T47D (cell line): ENCODE measurements around the gene SBF2.

ENCODE experiments used
- DNase-seq, 2 experiments: peaks; one replicate each; pipeline versions ENCODE4 v3.0.0 to v3.0.0-alpha.2; 2011 to 2012; ENCODE audit warnings: low read depth in 1 of 2, low spot score in 1 of 2
- JUND ChIP-seq: IDR thresholded peaks from 2 replicates; pipeline ENCODE4 v1.6.1; 2012; ENCODE audit warnings: low read depth
- in situ Hi-C: cut with HindIII; loops from 2 replicates; pipeline ENCODE4 v1.10.0; 2016; ENCODE audit warnings: low sequenced_read_pairs, low pct_unique_long_range_greater_than_20kb

SBF2 gene

GRCh38 chr11:9738707-9739106 is 555.3 kb downstream of the SBF2 start:
- no peak for TF ChIP-seq JUND
- in situ Hi-C loops = loop anchor here (25.0 kb wide), 1 partner anchor 151 kb away; no protein-coding TSS in a partner anchor
- no peak for DNase-seq

GRCh38 chr11:9738116-9738515 is 555.9 kb downstream of the SBF2 start:
- DNase-seq = peak in 1 of 2 experiments; percentile 68
- in situ Hi-C loops = loop anchor here (25.0 kb wide), 1 partner anchor 151 kb away; no protein-coding TSS in a partner anchor
- no peak for TF ChIP-seq JUND

- in situ Hi-C loops = loop anchor here (25.0 kb wide), 1 partner anchor 149 kb away; no protein-coding TSS in a partner anchor
- TF ChIP-seq JUND = no peak
- DNase-seq = no peak
Observed at GRCh38 chr11:9736365-9736764, 557.7 kb downstream of the SBF2 start.

DNA sequence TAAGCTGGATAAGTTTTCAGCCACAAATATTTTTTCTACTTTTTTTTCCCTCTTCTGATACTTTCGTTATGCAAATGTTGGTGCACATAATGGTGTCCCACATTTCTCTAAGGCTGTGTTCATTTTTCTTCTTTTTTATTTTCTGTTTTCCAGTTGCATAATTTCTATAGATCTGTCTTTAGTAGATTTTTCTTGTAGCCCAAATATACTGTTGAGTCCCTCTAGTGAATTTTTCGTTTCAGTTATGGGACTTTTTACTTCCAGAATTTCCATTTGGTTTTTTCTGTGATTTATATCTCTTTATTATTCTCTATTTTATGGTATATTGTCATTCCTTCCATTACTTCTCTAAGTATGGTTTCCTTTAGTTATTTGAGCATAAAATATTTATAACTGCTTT is 558.1 kb downstream of the SBF2 start:
- no peak for TF ChIP-seq JUND
- DNase-seq = no peak
- in situ Hi-C loops = loop anchor here (25.0 kb wide), 1 partner anchor 149 kb away; no protein-coding TSS in a partner anchor

GRCh38 chr11:9735236-9735635 is 558.8 kb downstream of the SBF2 start:
- in situ Hi-C loops = loop anchor here (25.0 kb wide), 1 partner anchor 148 kb away; no protein-coding TSS in a partner anchor
- no peak for TF ChIP-seq JUND

DNA sequence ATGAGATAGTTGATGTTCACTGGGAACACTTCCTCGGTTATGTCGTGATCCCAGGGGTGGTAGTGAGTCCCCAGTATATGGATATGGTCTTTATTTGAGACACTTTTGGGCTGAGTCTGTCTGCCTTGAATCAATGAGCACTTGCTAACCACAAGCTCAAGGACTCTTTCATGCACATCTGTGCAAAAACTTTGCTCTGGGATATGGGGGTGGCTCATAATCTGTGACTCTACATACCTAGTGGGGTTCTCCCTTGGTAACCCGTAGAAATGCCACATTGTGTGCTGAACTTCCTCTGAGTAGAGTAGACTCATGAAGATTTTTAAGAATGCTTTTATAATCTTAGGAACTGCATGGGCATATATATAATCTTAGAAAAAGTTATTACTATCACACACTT is 560.8 kb downstream of the SBF2 start:
- in situ Hi-C loops = loop anchor here (25.0 kb wide), 1 partner anchor 146 kb away; no protein-coding TSS in a partner anchor

More at GRCh38 chr11:9735236-9735635, 558.8 kb downstream of the SBF2 start:
- no peak for DNase-seq

DNA sequence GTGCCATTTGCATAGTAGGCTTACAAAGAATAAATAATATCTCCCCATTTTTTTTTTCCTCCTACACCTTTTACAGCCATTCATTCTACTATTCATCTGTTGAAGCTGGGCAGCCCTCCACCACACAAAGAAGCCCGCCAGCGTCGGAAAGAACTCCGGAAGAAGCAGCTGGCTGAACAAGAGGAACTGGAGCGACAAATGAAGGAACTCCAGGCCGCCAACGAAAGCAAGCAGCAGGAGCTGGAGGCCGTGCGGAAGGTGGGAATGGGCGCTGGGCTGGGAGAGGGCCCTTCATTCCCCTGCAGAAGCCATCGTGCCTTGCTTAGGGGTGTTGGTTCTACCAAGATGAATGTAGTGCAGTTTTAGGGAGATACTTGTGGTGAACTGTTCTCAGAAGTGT is 561.6 kb downstream of the SBF2 start:
- no peak for DNase-seq
- no peak for TF ChIP-seq JUND
- in situ Hi-C loops = loop anchor here (25.0 kb wide), 1 partner anchor 145 kb away; no protein-coding TSS in a partner anchor

More for the DNA sequence above, 560.8 kb downstream of the SBF2 start:
- no peak for DNase-seq
- no peak for TF ChIP-seq JUND

- no peak for TF ChIP-seq JUND
- in situ Hi-C loops = loop anchor here (25.0 kb wide), 1 partner anchor 144 kb away; no protein-coding TSS in a partner anchor
- no peak for DNase-seq
Observed at GRCh38 chr11:9731256-9731655, 562.8 kb downstream of the SBF2 start.
